Thymus (tissue), 11 donors: ENCODE measurements around the gene EXOC6B. TPM values are rescaled to one million over a fixed set of nuclear protein-coding genes. Genes with fewer than 3 reads are reported as not detected.
"Not testable (repeated sequence)": the region's sequence is repeated elsewhere in the genome, so short reads cannot be mapped to it uniquely, and the experiment has no call there.

Experiments used
- DNase-seq, 9 donors: peaks; one replicate each; pipeline ENCODE4 v3.0.0-alpha.2; 2013; ENCODE audit warnings: low spot score in 9 of 9, low read depth in 6 of 9, missing footprints in 1 of 9
- H3K27ac ChIP-seq, 2 donors: one replicate each; pipeline ENCODE4 v1.5.1; 2013; ENCODE audit warnings: control low read depth in 1 of 2, low read depth in 1 of 2, low read length in 1 of 2, mild to moderate bottlenecking in 1 of 2, moderate library complexity in 1 of 2
- H3K27me3 ChIP-seq, 2 donors: one replicate each; pipeline ENCODE4 v1.5.1; 2013; ENCODE audit warnings: low read length in 1 of 2; ENCODE audit not compliant: control insufficient read depth in 2 of 2, insufficient read depth in 1 of 2
- H3K36me3 ChIP-seq, 2 donors: one replicate each; pipeline ENCODE4 v1.5.1; 2013; ENCODE audit warnings: low read length in 1 of 2, mild to moderate bottlenecking in 1 of 2, moderate library complexity in 1 of 2; ENCODE audit not compliant: control insufficient read depth in 2 of 2, insufficient read depth in 2 of 2
- H3K4me1 ChIP-seq, 2 donors: one replicate each; pipeline ENCODE4 v1.5.1; 2013; ENCODE audit warnings: low read length in 2 of 2; ENCODE audit not compliant: control insufficient read depth in 2 of 2, insufficient read depth in 2 of 2
- H3K4me3 ChIP-seq, 2 donors: one replicate each; pipeline ENCODE4 v1.5.1; 2013; ENCODE audit warnings: low read length in 2 of 2, control low read depth in 1 of 2, mild to moderate bottlenecking in 1 of 2
- H3K9me3 ChIP-seq, 2 donors: one replicate each; pipeline ENCODE4 v1.5.1; 2013; ENCODE audit warnings: low read length in 1 of 2, mild to moderate bottlenecking in 1 of 2; ENCODE audit not compliant: control insufficient read depth in 2 of 2, insufficient read depth in 1 of 2
- WGBS: extraction: QIAGEN DNeasy Blood & Tissue Kit; methylation state at CpG from one replicate; pipeline ENCODE4 v1.1.7; 2013; 5-methylcytosine and 5-hydroxymethylcytosine counted together
- polyA plus RNA-seq: library from polyadenylated mRNA; stranded (reverse); fragments of 200-250 nt; gene quantifications from one replicate; pipeline ENCODE4 v1.2.3, GENCODE V29; 2013
- total RNA-seq: library from RNA; stranded (reverse); fragments of 120-200 nt; gene quantifications from one replicate; pipeline ENCODE4 v1.2.4, GENCODE V29; 2013
- donor health status: healthy.

The EXOC6B gene
- total and polyA plus RNA-seq, 2 donors: 5.0 to 6.2 TPM

GRCh38 chr2:72673279-72673678 lies 152.6 kb downstream of the EXOC6B start:
- Histone ChIP-seq H3K9me3 (no peaks in the 10 kb centered on the region), H3K4me1 (no peaks in the 10 kb centered on the region), H3K36me3 (no peaks in the 10 kb centered on the region), H3K4me3 (no peak overlapping the region), H3K27me3 (no peaks in the 10 kb centered on the region), H3K27ac (no peak overlapping the region)
- WGBS: over 99% methylated on average over 2 of the region's 2 CpGs
- DNase-seq: no peak

GRCh38 chr2:72669121-72669520 lies 156.7 kb downstream of the EXOC6B start:
- H3K27me3 ChIP-seq: no peaks in the 10 kb centered on the region
- no peak overlapping the region for H3K27ac ChIP-seq
- no peak for DNase-seq
- no peaks in the 10 kb centered on the region for H3K36me3 ChIP-seq
- peaks cover 0 to 11% of the 10 kb centered on the region in 2 donors for H3K9me3 ChIP-seq
- H3K4me1 ChIP-seq: no peaks in the 10 kb centered on the region
- WGBS: 92% methylated on average over 4 of the region's 4 CpGs
- H3K4me3 ChIP-seq: no peak overlapping the region

GRCh38 chr2:72668647-72669046 lies 157.2 kb downstream of the EXOC6B start:
- WGBS: 97% methylated on average over 4 of the region's 4 CpGs

DNA sequence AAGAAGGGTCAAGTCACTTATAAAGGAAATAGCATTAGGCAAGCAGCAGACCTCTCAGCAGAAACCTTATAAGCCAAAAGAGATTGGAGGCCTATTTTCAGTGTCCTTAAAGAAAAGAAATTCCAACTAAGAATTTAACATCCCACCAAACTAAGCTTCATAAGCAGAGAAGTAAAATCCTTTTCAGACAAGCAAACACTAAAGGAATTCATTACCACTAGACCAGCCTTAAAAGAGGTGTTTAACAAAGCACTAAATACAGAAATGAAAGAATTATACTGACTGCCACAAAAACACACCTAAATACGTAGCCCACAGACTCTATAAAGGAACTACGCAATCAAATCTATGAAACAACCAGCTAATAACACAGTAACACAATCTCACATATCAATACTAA lies 160.4 kb downstream of the EXOC6B start:
- WGBS: over 99% methylated on average over 2 of the region's 2 CpGs
- H3K36me3 ChIP-seq: no peaks in the 10 kb centered on the region
- peaks cover 0 to 11% of the 10 kb centered on the region in 2 donors for H3K9me3 ChIP-seq
- H3K27ac ChIP-seq: no peak overlapping the region
- no peak for DNase-seq
- no peaks in the 10 kb centered on the region for H3K27me3 ChIP-seq
- H3K4me1 ChIP-seq: no peaks in the 10 kb centered on the region
- no peak overlapping the region for H3K4me3 ChIP-seq

More at GRCh38 chr2:72668647-72669046, 157.2 kb downstream of the EXOC6B start:
- peaks cover 0 to 11% of the 10 kb centered on the region in 2 donors for H3K9me3 ChIP-seq
- H3K27ac ChIP-seq: no peak overlapping the region
- H3K4me1 ChIP-seq: no peaks in the 10 kb centered on the region
- no peak for DNase-seq
- H3K36me3 ChIP-seq: no peaks in the 10 kb centered on the region
- H3K27me3 ChIP-seq: no peaks in the 10 kb centered on the region
- no peak overlapping the region for H3K4me3 ChIP-seq

DNA sequence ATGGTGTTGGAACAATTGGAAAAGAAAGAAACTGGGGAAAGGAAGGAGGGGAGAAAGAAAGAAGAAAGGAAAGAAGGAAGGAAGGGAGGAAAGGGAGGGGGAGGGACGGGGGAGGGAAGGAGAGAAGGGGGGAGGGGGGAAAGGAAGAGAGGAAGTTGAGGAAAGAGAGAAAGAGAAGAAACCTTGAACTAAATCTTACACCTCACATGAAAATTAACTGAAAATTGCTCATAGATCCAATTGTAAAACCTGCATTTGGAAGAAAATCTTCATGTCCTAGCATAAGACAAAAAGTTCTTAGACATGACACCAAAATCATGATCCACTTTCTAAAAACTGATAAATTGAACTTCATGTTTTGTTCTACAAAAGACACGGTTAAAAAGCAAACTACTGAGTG lies 163.8 kb downstream of the EXOC6B start:
- no peak overlapping the region for H3K27ac ChIP-seq
- H3K4me1 ChIP-seq: no peaks in the 10 kb centered on the region
- H3K36me3 ChIP-seq: no peaks in the 10 kb centered on the region
- WGBS: 83% methylated on average over 2 of the region's 2 CpGs
- peaks cover 0 to 11% of the 10 kb centered on the region in 2 donors for H3K9me3 ChIP-seq
- H3K4me3 ChIP-seq: no peak overlapping the region
- DNase-seq: no peak
- H3K27me3 ChIP-seq: no peaks in the 10 kb centered on the region

DNA sequence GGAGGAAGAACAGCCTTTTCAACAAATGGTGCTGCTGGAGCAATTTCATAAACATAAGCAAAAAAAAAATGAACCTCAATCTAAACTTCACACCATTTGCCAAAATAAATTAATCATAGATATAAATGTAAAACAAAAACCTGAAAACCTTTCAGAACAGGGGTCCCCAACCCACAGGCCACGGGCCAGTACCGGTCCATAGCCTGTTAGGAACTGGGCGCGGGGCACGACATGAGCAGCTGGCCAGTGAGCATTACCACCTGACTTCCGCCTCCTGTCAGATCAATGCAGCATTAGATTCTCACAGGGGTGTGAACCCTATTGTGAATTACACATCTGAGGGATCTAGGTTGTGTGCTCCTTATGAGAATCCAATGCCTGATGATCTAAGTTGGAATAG lies 176.0 kb downstream of the EXOC6B start:
- Histone ChIP-seq H3K9me3 (no peaks in the 10 kb centered on the region), H3K27ac (no peak overlapping the region), H3K4me3 (no peak overlapping the region), H3K36me3 (no peaks in the 10 kb centered on the region), H3K4me1 (no peaks in the 10 kb centered on the region), H3K27me3 (no peaks in the 10 kb centered on the region)
- DNase-seq: no peak
- WGBS: 98% methylated on average over 6 of the region's 6 CpGs

GRCh38 chr2:72641221-72641620 lies 184.6 kb downstream of the EXOC6B start:
- H3K27ac ChIP-seq, H3K4me3 ChIP-seq, H3K9me3 ChIP-seq, H3K36me3 ChIP-seq, H3K4me1 ChIP-seq, DNase-seq, H3K27me3 ChIP-seq: not testable (repeated sequence)
- WGBS: 96% methylated on average over 8 of the region's 8 CpGs

GRCh38 chr2:72638600-72639211 lies 187.1 kb downstream of the EXOC6B start:
- no peak overlapping the region for H3K4me3 ChIP-seq
- H3K27me3 ChIP-seq: no peaks in the 10 kb centered on the region
- no peak overlapping the region for H3K27ac ChIP-seq
- H3K9me3 ChIP-seq: no peaks in the 10 kb centered on the region
- H3K36me3 ChIP-seq: no peaks in the 10 kb centered on the region
- DNase-seq: no peak
- no peaks in the 10 kb centered on the region for H3K4me1 ChIP-seq
- 95% methylated on average over 6 of the region's 6 CpGs for WGBS

- Histone ChIP-seq H3K4me3 (no peak overlapping the region), H3K36me3 (no peaks in the 10 kb centered on the region), H3K27ac (no peak overlapping the region), H3K4me1 (no peaks in the 10 kb centered on the region), H3K9me3 (no peaks in the 10 kb centered on the region), H3K27me3 (no peaks in the 10 kb centered on the region)
- no peak for DNase-seq
- 81% methylated on average over 3 of the region's 3 CpGs for WGBS
These were observed 189.6 kb downstream of the EXOC6B start for GRCh38 chr2:72636210-72636609.
